HG03575 (cell line): ENCODE data around the gene ETFDH.
"Not testable (repeated sequence)": the region's sequence is repeated elsewhere in the genome, so short reads cannot be mapped to it uniquely, and the experiment has no call there.

Source experiments
- ATAC-seq: cut with Tn5 transposase; IDR thresholded peaks from one replicate; pipeline ENCODE4 v1.9.1; 2021; ENCODE audit not compliant: unreplicated experiment, insufficient number of reproducible peaks, low FRiP score; ENCODE audit errors: extremely low read depth

Gene ETFDH

GRCh38 chr4:158673633-158674032 lies 1.5 kb downstream of the ETFDH start:
- no peak for ATAC-seq

- ATAC-seq = no peak
These were observed 4.0 kb downstream of the ETFDH start for GRCh38 chr4:158676076-158676475.

GRCh38 chr4:158678767-158679166 lies 6.7 kb downstream of the ETFDH start:
- no peak for ATAC-seq

- no peak for ATAC-seq
These were observed 9.5 kb downstream of the ETFDH start for GRCh38 chr4:158681629-158682028.

GRCh38 chr4:158682066-158682465 lies 10.0 kb downstream of the ETFDH start:
- no peak for ATAC-seq

GRCh38 chr4:158688813-158689212 lies 16.7 kb downstream of the ETFDH start:
- no peak for ATAC-seq

- no peak for ATAC-seq
These were observed 32.2 kb downstream of the ETFDH start for GRCh38 chr4:158704274-158704673.

GRCh38 chr4:158710814-158711213 lies 38.7 kb downstream of the ETFDH start:
- ATAC-seq = no peak

GRCh38 chr4:158712622-158713021 lies 40.5 kb downstream of the ETFDH start:
- not testable (repeated sequence) for ATAC-seq

- ATAC-seq = no peak
These were observed 42.8 kb downstream of the ETFDH start for GRCh38 chr4:158714937-158715336.

GRCh38 chr4:158715802-158716201 lies 43.7 kb downstream of the ETFDH start:
- no peak for ATAC-seq

GRCh38 chr4:158721680-158722079 lies 49.6 kb downstream of the ETFDH start:
- ATAC-seq = no peak

GRCh38 chr4:158722291-158722916 lies 50.3 kb downstream of the ETFDH start:
- no peak for ATAC-seq

- peak; percentile 51 for ATAC-seq
These were observed 51.1 kb downstream of the ETFDH start, which contains the start of gene PPID for GRCh38 chr4:158722917-158723793. Gene PPID, minus strand, starts transcription at chr4:158723396. Its CDS starts 108 bp downstream, at chr4:158723288.

- no peak for ATAC-seq
These were observed 52.5 kb downstream of the ETFDH start for GRCh38 chr4:158724637-158725036.

- no peak for ATAC-seq
These were observed 54.5 kb downstream of the ETFDH start for GRCh38 chr4:158726633-158727032.

GRCh38 chr4:158728236-158728635 lies 56.1 kb downstream of the ETFDH start:
- no peak for ATAC-seq

- ATAC-seq = peak; percentile 51
These were observed 57.8 kb downstream of the ETFDH start for GRCh38 chr4:158729716-158730559.

GRCh38 chr4:158738866-158739265 lies 66.8 kb downstream of the ETFDH start:
- no peak for ATAC-seq
